Tibial artery (tissue), 4 donors: ENCODE results near the gene EIF4B.

ENCODE experiments used
- DNase-seq, 2 donors: peaks; one replicate each; pipeline ENCODE4 v3.0.0-alpha.2; 2019
- H3K27ac ChIP-seq, 2 donors: fragments of 200-600 bp; sonication (generic) in 1 of 2; 1 replicate in 1 of 2; 2 replicates in 1 of 2; pipeline ENCODE4 v1.5.1; 2018 to 2019; ENCODE audit warnings: mild to moderate bottlenecking in 1 of 2
- H3K27me3 ChIP-seq, 2 donors: fragments of 200-600 bp; sonication (generic) in 1 of 2; one replicate each; pipeline versions ENCODE4 v1.5.1 to v1.6.0; 2016 to 2019
- H3K36me3 ChIP-seq, 3 donors: fragments of 200-600 bp; sonication (generic) in 2 of 3; one replicate each; pipeline ENCODE4 v1.5.1; 2016 to 2019; ENCODE audit warnings: mild to moderate bottlenecking in 2 of 3
- H3K4me1 ChIP-seq, 4 donors: fragments of 200-600 bp; sonication (generic) in 2 of 4; 1 replicate in 3 of 4; 2 replicates in 1 of 4; pipeline ENCODE4 v1.5.1; 2016 to 2019
- H3K4me3 ChIP-seq, 2 donors: fragments of 200-600 bp; sonication (generic) in 1 of 2; 1 replicate in 1 of 2; 2 replicates in 1 of 2; pipeline ENCODE4 v1.5.1; 2018 to 2019; ENCODE audit warnings: mild to moderate bottlenecking in 2 of 2
- H3K9me3 ChIP-seq, 3 donors: fragments of 200-600 bp; sonication (generic) in 1 of 3; one replicate each; pipeline ENCODE4 v1.5.1; 2016 to 2019
- intact Hi-C: fragments of 100-400 bp; cut with DNase I; formaldehyde crosslinking; loops from one replicate; pipeline ENCODE4 v1.15.0; 2023; ENCODE audit warnings: low total_unique reads
- TF ChIP-seq, protein P1 (sequence below), 2 experiments: fragments of 200-600 bp in 1 of 2; fragments of 450-650 bp in 1 of 2; IDR thresholded peaks; one replicate each; pipeline ENCODE4 v1.5.1; 2017 to 2019; ENCODE audit warnings: antibody characterized with exemption in 2 of 2, mild to moderate bottlenecking in 1 of 2, moderate library complexity in 1 of 2

EIF4B gene

DNA sequence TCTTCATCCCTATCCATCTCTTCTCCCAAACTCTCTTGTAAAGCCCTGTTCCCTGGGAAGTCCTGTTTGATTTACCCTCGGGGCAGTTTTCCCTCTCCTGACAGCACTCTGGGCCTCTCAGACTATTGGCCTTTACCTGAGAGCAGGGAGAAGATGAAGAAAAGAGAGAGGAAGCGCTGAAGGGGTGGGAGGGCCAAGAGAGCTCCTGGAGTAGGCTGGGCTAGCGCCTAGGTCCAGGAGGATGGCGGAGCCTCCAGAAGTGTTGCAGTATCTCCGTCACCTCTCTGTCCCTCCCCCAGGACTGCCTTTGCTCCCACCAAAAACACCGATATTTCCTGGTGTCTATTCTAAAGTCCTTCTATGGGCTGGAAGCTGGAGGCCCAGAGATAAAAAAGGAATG is 85.5 kb downstream of the EIF4B start:
- H3K4me1 ChIP-seq: peaks cover 0 to 14% (median 9%) of the 10 kb centered on the region in 4 donors
- H3K9me3 ChIP-seq: no peaks in the 10 kb centered on the region
- H3K27ac ChIP-seq: no peak overlapping the region
- TF ChIP-seq, protein P1, sequence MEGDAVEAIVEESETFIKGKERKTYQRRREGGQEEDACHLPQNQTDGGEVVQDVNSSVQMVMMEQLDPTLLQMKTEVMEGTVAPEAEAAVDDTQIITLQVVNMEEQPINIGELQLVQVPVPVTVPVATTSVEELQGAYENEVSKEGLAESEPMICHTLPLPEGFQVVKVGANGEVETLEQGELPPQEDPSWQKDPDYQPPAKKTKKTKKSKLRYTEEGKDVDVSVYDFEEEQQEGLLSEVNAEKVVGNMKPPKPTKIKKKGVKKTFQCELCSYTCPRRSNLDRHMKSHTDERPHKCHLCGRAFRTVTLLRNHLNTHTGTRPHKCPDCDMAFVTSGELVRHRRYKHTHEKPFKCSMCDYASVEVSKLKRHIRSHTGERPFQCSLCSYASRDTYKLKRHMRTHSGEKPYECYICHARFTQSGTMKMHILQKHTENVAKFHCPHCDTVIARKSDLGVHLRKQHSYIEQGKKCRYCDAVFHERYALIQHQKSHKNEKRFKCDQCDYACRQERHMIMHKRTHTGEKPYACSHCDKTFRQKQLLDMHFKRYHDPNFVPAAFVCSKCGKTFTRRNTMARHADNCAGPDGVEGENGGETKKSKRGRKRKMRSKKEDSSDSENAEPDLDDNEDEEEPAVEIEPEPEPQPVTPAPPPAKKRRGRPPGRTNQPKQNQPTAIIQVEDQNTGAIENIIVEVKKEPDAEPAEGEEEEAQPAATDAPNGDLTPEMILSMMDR (IDR thresholded peaks at IDR 0.05): no peak
- H3K27me3 ChIP-seq: no peaks in the 10 kb centered on the region
- intact Hi-C loops: no loop called here
- peak in 1 of 2 donors; percentile 15 for DNase-seq
- H3K4me3 ChIP-seq: no peak overlapping the region
- H3K36me3 ChIP-seq: no peaks in the 10 kb centered on the region
